ENCODE measurements around the gene FOXN3. TPM values are rescaled to one million over a fixed set of nuclear protein-coding genes. Genes with fewer than 3 reads are reported as not detected.
"Not testable (repeated sequence)": the region's sequence is repeated elsewhere in the genome, so short reads cannot be mapped to it uniquely, and the experiment has no call there.

Gene FOXN3
- total RNA-seq, 6 experiments from 2014 or later, result 31.9 to 43.4 (median 37.9) TPM

DNA sequence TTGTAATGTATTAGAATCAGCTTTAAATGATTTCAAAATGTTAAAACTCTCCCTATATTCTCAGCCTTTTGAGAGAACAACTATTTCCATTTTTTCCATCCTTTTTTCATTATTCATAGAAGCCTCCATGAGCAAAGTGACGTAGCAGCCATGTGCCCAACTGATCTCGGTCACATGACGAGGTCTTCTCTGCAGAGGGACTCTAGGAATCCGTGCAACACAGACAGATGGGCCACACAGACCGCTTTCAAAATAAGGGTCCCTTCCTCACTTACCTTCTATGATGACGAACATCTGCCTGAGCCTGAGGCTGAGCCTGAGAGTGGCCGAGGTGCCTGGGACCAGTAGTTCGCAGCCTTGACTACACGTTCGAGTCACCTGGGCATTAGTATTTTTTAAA is 293.8 kb downstream of the FOXN3 start:
- DNase-seq, result no peak
- H3K9me3 Mint-ChIP-seq, result no peaks in the 10 kb centered on the region
- no peak overlapping the region for H3K4me3 Mint-ChIP-seq
- TF ChIP-seq, protein P1, sequence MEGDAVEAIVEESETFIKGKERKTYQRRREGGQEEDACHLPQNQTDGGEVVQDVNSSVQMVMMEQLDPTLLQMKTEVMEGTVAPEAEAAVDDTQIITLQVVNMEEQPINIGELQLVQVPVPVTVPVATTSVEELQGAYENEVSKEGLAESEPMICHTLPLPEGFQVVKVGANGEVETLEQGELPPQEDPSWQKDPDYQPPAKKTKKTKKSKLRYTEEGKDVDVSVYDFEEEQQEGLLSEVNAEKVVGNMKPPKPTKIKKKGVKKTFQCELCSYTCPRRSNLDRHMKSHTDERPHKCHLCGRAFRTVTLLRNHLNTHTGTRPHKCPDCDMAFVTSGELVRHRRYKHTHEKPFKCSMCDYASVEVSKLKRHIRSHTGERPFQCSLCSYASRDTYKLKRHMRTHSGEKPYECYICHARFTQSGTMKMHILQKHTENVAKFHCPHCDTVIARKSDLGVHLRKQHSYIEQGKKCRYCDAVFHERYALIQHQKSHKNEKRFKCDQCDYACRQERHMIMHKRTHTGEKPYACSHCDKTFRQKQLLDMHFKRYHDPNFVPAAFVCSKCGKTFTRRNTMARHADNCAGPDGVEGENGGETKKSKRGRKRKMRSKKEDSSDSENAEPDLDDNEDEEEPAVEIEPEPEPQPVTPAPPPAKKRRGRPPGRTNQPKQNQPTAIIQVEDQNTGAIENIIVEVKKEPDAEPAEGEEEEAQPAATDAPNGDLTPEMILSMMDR (IDR thresholded peaks at IDR 0.05), result no peak
- peaks cover 30% of the 10 kb centered on the region for H3K27me3 Mint-ChIP-seq (ENCODE audit: insufficient read depth)
- H3K27ac Mint-ChIP-seq, result no peak overlapping the region
- no peaks in the 10 kb centered on the region for H3K36me3 Mint-ChIP-seq (ENCODE audit: low read depth)
- H3K4me1 Mint-ChIP-seq (ENCODE audit: low read depth), result no peaks in the 10 kb centered on the region

DNA sequence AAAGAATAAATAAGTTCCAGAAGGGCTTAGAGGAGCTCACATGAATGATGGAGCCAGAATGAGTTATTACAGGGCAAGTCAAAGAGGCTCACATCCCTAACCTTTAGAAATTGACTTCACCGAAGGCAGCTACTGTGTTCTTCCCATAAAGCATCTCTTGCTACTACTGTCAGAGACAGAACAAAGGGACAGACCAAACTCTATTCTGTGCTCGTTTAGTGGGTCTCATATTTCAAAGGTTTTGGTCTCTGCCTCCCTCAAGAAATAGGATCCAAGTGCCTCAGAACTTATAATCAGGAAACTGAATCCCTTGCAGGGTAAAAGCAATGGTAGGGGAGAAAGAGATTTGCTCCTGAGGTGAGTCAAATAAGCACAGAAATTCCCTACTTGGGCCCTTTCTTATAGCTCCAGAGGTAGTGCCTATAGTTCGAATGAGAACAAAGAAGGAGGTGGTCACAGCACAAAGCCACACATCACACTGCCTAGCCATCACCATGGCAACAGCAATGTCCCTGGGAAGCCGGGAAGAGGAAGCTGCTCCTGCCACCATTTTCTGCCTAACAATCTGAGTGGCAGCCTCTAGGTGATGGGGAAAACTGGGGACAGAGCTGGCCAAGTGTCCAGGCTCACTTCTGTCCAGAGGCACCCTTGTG is 294.9 kb downstream of the FOXN3 start:
- DNase-seq, result no peak
- TF ChIP-seq, protein P1 (IDR thresholded peaks at IDR 0.05), result no peak
- H3K4me1 Mint-ChIP-seq (ENCODE audit: low read depth), result no peaks in the 10 kb centered on the region
- peaks cover 36% of the 10 kb centered on the region for H3K27me3 Mint-ChIP-seq (ENCODE audit: insufficient read depth)
- H3K9me3 Mint-ChIP-seq, result peaks cover 3% of the 10 kb centered on the region; the same call in 1 of the 2 replicates
- no peak overlapping the region for H3K4me3 Mint-ChIP-seq
- no peaks in the 10 kb centered on the region for H3K36me3 Mint-ChIP-seq (ENCODE audit: low read depth)
- no peak overlapping the region for H3K27ac Mint-ChIP-seq

DNA sequence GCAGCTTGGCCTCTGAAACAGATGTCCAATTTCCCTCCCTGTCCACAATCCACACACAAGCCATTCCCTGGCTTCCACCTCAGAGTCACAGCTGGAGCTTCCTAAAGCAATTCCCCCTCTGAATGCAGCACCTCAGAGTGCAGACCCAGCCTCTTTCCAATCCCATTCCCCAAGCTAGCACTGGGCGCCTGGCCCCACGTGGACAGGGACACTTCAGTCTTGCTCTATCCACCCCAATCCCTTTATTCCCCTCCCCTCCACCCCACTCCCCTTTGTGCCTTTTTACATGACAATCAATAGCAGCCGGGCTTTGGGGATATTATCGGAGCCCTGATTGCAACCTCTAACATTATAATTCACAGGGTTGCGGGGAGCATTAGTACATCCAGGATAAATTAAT is 300.0 kb downstream of the FOXN3 start:
- Mint-ChIP-seq H3K27me3 (ENCODE audit: insufficient read depth) (peaks cover 37% of the 10 kb centered on the region), H3K36me3 (ENCODE audit: low read depth) (no peaks in the 10 kb centered on the region), H3K4me3 (no peak overlapping the region), H3K27ac (no peak overlapping the region), H3K4me1 (ENCODE audit: low read depth) (no peaks in the 10 kb centered on the region), H3K9me3 (peaks cover 3% of the 10 kb centered on the region; the same call in 1 of the 2 replicates)
- DNase-seq, result no peak
- TF ChIP-seq, protein P1 (IDR thresholded peaks at IDR 0.05), result no peak

DNA sequence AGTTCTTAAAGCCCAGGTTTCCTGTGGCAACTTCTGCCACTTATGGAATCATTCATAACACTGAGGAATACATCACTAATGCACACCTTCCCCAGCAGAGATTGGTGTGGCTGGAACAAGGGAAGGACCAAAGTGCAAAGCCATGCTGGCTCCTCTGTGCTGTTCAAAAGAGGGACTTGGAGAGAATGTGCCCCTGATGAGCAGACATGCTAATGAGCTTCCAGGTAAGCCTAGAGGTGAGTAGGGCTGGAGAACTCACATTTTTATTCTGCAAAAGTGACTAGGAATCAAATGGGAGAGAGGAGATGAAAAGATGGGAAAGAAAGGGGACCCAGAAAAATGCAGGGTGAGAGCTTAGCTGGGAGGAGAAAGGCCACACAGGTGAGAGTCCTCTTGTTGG is 302.9 kb downstream of the FOXN3 start:
- no peak overlapping the region for H3K4me3 Mint-ChIP-seq

DNA sequence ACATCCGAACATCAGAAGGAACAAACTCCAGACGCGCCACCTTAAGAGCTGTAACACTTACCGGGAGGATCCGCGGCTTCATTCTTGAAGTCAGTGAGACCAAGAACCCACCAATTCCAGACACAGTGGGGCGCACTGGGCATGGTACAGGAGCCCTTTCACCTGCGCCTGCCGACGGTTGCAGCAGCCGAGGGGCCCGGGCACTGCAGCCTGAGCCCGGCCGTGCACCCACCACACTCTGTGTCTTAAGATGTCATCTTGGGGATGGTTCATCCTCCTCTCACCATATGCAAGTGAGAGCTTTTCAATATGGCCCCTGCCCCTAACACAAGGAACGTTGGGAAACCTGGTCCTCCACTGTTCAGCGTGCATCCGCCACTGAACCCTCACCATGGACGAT is 304.3 kb downstream of the FOXN3 start:
- no peak overlapping the region for H3K27ac Mint-ChIP-seq
- TF ChIP-seq, protein P1 (IDR thresholded peaks at IDR 0.05), result no peak

More for the DNA sequence above, 302.9 kb downstream of the FOXN3 start:
- DNase-seq, result no peak
- Mint-ChIP-seq H3K27me3 (ENCODE audit: insufficient read depth) (peaks cover 34% of the 10 kb centered on the region), H3K4me1 (ENCODE audit: low read depth) (no peaks in the 10 kb centered on the region), H3K36me3 (ENCODE audit: low read depth) (no peaks in the 10 kb centered on the region), H3K27ac (no peak overlapping the region), H3K9me3 (peaks cover 3% of the 10 kb centered on the region; the same call in 1 of the 2 replicates)
- TF ChIP-seq, protein P1 (IDR thresholded peaks at IDR 0.05), result no peak

DNA sequence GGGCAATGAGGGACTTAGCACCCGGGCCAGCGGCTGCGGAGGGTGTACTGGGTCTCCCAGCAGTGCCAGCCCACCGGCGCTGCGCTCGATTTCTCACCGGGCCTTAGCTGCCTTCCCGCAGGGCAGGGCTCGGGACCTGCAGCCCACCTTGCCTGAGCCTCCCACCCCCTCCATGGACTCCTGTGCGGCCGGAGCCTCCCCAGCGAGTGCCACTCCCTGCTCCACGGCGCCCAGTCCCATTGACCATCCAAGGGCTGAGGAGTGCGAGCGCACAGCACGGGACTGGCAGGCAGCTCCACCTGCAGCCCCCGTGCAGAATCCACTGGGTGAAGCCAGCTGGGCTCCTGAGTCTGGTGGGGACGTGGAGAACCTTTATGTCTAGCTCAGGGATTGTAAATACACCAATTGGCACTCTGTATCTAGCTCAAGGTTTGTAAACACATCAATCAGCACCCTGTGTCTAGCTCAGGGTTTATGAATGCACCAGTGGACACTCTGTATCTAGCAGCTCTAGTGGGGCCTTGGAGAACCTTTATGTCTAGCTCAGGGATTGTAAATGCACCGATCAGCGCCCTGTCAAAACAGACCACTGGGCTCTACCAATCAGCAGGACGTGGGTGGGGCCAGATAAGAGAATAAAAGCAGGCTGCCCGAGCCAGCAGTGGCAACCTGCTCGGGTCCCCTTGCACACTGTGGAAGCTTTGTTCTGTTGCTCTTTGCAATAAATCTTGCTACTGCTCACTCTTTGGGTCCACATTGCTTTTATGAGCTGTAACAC is 305.1 kb downstream of the FOXN3 start:
- H3K27me3 Mint-ChIP-seq (ENCODE audit: insufficient read depth), result peaks cover 24% of the 10 kb centered on the region
- not testable (repeated sequence) for H3K36me3 Mint-ChIP-seq (ENCODE audit: low read depth); DNase-seq; H3K4me3 Mint-ChIP-seq; H3K27ac Mint-ChIP-seq; H3K9me3 Mint-ChIP-seq; H3K4me1 Mint-ChIP-seq (ENCODE audit: low read depth)

More for the DNA sequence above, 304.3 kb downstream of the FOXN3 start:
- H3K36me3 Mint-ChIP-seq (ENCODE audit: low read depth), result no peaks in the 10 kb centered on the region
- peaks cover 8% of the 10 kb centered on the region for H3K4me1 Mint-ChIP-seq (ENCODE audit: low read depth)
- no peak for DNase-seq
- peaks cover 2% of the 10 kb centered on the region; the same call in 1 of the 2 replicates for H3K9me3 Mint-ChIP-seq
- no peak overlapping the region for H3K4me3 Mint-ChIP-seq
- H3K27me3 Mint-ChIP-seq (ENCODE audit: insufficient read depth), result peaks cover 24% of the 10 kb centered on the region

DNA sequence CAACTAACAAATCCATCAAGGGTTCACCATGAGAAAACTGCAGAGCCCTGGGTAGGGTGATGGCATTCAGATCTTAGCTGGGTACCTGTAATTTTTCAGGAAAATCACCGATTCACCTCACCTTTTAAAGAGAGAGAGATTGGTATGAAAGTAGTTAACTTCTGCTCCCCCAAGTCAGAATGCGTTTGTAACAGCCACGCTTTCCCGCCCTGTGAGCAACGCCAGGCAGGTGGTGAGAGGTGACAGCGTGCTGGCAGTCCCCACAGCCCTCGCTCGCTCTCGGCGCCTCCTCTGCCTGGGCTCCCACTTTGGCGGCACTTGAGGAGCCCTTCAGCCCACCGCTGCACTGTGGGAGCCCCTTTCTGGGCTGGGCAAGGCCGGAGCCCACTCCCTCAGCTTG is 305.8 kb downstream of the FOXN3 start:
- not testable (repeated sequence) for H3K9me3 Mint-ChIP-seq; H3K4me3 Mint-ChIP-seq; H3K36me3 Mint-ChIP-seq (ENCODE audit: low read depth); DNase-seq; H3K4me1 Mint-ChIP-seq (ENCODE audit: low read depth); H3K27ac Mint-ChIP-seq
- peaks cover 23% of the 10 kb centered on the region for H3K27me3 Mint-ChIP-seq (ENCODE audit: insufficient read depth)

Data from HFFc6 (cell line).